Globus pallidus (tissue), 1 donor: ENCODE results near the gene HAGH.
"Not testable (repeated sequence)": the region's sequence is repeated elsewhere in the genome, so short reads cannot be mapped to it uniquely, and the experiment has no call there.

Experiments
- DNase-seq: peaks from one replicate; pipeline ENCODE4 v3.0.0-alpha.2; 2015; ENCODE audit warnings: low spot score

The HAGH gene

GRCh38 chr16:1810106-1810505 is 16.5 kb downstream of the HAGH start:
- DNase-seq = no peak

GRCh38 chr16:1809281-1809801 is 17.3 kb downstream of the HAGH start:
- no peak for DNase-seq

GRCh38 chr16:1808691-1809090 is 17.9 kb downstream of the HAGH start:
- no peak for DNase-seq

GRCh38 chr16:1807626-1808025 is 19.0 kb downstream of the HAGH start:
- no peak for DNase-seq

- no peak for DNase-seq
Observed at GRCh38 chr16:1800701-1801100, 25.9 kb downstream of the HAGH start.

GRCh38 chr16:1799263-1799662 is 27.4 kb downstream of the HAGH start:
- DNase-seq = not testable (repeated sequence)

GRCh38 chr16:1794908-1795666 is 31.5 kb downstream of the HAGH start:
- DNase-seq = no peak

GRCh38 chr16:1794221-1794871 is 32.3 kb downstream of the HAGH start:
- no peak for DNase-seq

- DNase-seq = no peak
Observed at GRCh38 chr16:1793578-1794220, 32.9 kb downstream of the HAGH start, which contains the start of gene IGFALS. Gene IGFALS (minus strand): TSS chr16:1793705. CDS start chr16:1793652, 53 bp downstream.

GRCh38 chr16:1792836-1793577 is 33.6 kb downstream of the HAGH start:
- DNase-seq = no peak

GRCh38 chr16:1791943-1792812 is 34.4 kb downstream of the HAGH start:
- DNase-seq = no peak

GRCh38 chr16:1791256-1791942 is 35.2 kb downstream of the HAGH start:
- DNase-seq = no peak

- DNase-seq = no peak
Observed at GRCh38 chr16:1790611-1791255, 35.9 kb downstream of the HAGH start.

GRCh38 chr16:1790261-1790610 is 36.4 kb downstream of the HAGH start:
- no peak for DNase-seq

- no peak for DNase-seq
Observed at GRCh38 chr16:1789643-1790045, 37.0 kb downstream of the HAGH start.

- DNase-seq = no peak
Observed at GRCh38 chr16:1788708-1789100, 37.9 kb downstream of the HAGH start.

GRCh38 chr16:1788095-1788707 is 38.4 kb downstream of the HAGH start:
- no peak for DNase-seq

GRCh38 chr16:1787322-1788094 is 39.1 kb downstream of the HAGH start:
- DNase-seq = no peak

- no peak for DNase-seq
Observed at GRCh38 chr16:1787056-1787321, 39.6 kb downstream of the HAGH start.
